Measurements from ENCODE around the gene SSC5D.

DNA sequence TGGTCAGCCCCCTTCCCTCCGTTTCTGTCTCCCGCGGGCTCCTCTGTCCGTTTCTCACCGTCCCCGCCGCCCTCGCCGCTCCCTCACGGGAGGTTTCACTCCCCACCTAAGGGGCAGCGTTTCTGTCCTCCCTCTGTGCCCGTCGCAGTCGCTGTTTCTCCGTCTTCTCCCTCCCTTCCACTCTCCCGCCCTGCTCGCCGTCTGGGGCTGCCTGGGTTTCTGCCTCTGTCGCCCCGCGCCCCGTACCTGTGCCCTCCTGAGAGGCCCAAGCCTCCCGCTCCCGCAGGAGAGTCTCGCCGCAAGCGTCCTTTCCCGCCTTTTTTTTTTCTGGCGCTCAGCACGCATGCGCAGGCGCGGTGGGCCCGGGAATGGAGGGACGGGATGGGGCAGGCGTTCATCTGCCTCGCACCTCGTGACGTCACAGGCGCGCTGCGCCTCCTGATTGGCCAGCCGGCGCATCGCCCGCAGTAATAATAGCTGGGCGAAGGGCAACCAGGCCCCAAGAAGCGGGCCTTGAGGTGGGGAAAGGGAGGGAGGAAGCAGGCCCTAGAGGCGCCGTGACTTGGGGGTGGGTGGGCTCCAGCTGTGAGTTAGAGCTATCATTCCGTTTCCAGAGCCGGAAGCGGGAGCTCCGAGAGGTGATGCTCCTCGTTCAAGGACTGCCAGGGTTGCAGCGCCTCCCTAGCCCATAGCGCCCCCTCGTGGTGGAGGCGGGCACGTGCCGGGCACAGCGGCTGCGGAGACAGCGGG lies 15.4 kb downstream of the SSC5D start:
- TF ChIP-seq, protein P1, sequence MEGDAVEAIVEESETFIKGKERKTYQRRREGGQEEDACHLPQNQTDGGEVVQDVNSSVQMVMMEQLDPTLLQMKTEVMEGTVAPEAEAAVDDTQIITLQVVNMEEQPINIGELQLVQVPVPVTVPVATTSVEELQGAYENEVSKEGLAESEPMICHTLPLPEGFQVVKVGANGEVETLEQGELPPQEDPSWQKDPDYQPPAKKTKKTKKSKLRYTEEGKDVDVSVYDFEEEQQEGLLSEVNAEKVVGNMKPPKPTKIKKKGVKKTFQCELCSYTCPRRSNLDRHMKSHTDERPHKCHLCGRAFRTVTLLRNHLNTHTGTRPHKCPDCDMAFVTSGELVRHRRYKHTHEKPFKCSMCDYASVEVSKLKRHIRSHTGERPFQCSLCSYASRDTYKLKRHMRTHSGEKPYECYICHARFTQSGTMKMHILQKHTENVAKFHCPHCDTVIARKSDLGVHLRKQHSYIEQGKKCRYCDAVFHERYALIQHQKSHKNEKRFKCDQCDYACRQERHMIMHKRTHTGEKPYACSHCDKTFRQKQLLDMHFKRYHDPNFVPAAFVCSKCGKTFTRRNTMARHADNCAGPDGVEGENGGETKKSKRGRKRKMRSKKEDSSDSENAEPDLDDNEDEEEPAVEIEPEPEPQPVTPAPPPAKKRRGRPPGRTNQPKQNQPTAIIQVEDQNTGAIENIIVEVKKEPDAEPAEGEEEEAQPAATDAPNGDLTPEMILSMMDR (optimal IDR thresholded peaks at IDR 0.05 in 1 of 3, IDR thresholded peaks at IDR 0.05 in 1 of 3, conservative IDR thresholded peaks at IDR 0.05 in 1 of 3; ENCODE audit: extremely low read depth in 1 of 3, insufficient read depth in 2 of 3, low read length in 3 of 3), result peak; percentile 81 to 99 (median 97)
- no peak for TF ChIP-seq EZH2 (IDR thresholded peaks at IDR 0.05; ENCODE audit: low read length)

Measured in keratinocyte (primary cell).